Kidney epithelial cell (primary cell): ENCODE data around the gene OR1E2. TPM values are rescaled to one million over a fixed set of nuclear protein-coding genes. Genes with fewer than 3 reads are reported as not detected.

Experiments used
- DNase-seq: peaks from one replicate; pipeline ENCODE4 v3.0.0-alpha.2; 2010; ENCODE audit warnings: low read depth
- H3K27me3 ChIP-seq: 2 replicates; pipeline ENCODE4 v1.6.0; 2011; ENCODE audit warnings: low read length; ENCODE audit not compliant: control insufficient read depth, insufficient read depth
- H3K36me3 ChIP-seq: 2 replicates; pipeline ENCODE4 v1.5.1; 2011; ENCODE audit warnings: low read length; ENCODE audit not compliant: control insufficient read depth, insufficient read depth
- H3K4me3 ChIP-seq: 2 replicates; pipeline ENCODE4 v1.5.1; 2011; ENCODE audit warnings: low read depth, mild to moderate bottlenecking, control low read depth, low read length
- CTCF ChIP-seq: IDR thresholded peaks from 2 replicates; pipeline ENCODE4 v1.5.1; 2011; ENCODE audit warnings: mild to moderate bottlenecking, moderate library complexity, low read length, control low read depth, inconsistent platforms; ENCODE audit not compliant: insufficient read depth, poor library complexity, severe bottlenecking
- total RNA-seq: library from RNA; depleted of rRNA; stranded (reverse); fragments of >200 nt; gene quantifications from 2 replicates; pipeline ENCODE4 v1.2.3, GENCODE V29; 2015

OR1E2 gene
- total RNA-seq, 1 donor from 2014 or later = not detected

GRCh38 chr17:3385869-3386816, 47.5 kb downstream of the OR1E2 start, which contains the start of gene OR3A2:
Gene OR3A2, minus strand, starts transcription at chr17:3386308.
- no peak for DNase-seq

More at GRCh38 chr17:3385869-3386816, 47.5 kb downstream of the OR1E2 start, which contains the start of gene OR3A2:
- Histone ChIP-seq H3K27me3 (peaks cover 7% of the 10 kb centered on the region), H3K36me3 (no peaks in the 10 kb centered on the region), H3K4me3 (no peak within 1 kb of the TSS)
- TF ChIP-seq CTCF = no peak

Other genes with a start within 250 kb of the OR1E2 start
- not detected in 2 replicates for gene OR1A2, start 236.3 kb downstream of the OR1E2 start, total RNA-seq
- not detected in 2 replicates for gene OR1A1, start 226.2 kb downstream of the OR1E2 start, total RNA-seq
- 0.14 TPM in 1 of 2 replicates, not detected in the other for gene OR3A1, start 135.5 kb downstream of the OR1E2 start, total RNA-seq
- gene OR3A2, start 47.5 kb downstream of the OR1E2 start, total RNA-seq = 1.0 and 3.3 TPM in 2 replicates
- not detected in 2 replicates for gene OR1E1, start 35.4 kb downstream of the OR1E2 start, total RNA-seq
- gene OR3A3, start 22.5 kb downstream of the OR1E2 start, total RNA-seq = not detected in 2 replicates
- not detected in 2 replicates for gene SPATA22, start 38.0 kb upstream of the OR1E2 start, total RNA-seq
- not detected in 2 replicates for gene ASPA, start 42.2 kb upstream of the OR1E2 start, total RNA-seq
- 2.1 and 2.9 TPM in 2 replicates for gene TRPV3, start 124.0 kb upstream of the OR1E2 start, total RNA-seq
- 2.0 and 2.2 TPM in 2 replicates for gene TRPV1, start 175.6 kb upstream of the OR1E2 start, total RNA-seq
- gene SHPK, start 202.4 kb upstream of the OR1E2 start, total RNA-seq = 16.0 and 17.5 TPM in 2 replicates
- gene CTNS, start 202.9 kb upstream of the OR1E2 start, total RNA-seq = 49.4 and 55.4 TPM in 2 replicates
- gene TAX1BP3, start 234.7 kb upstream of the OR1E2 start, total RNA-seq = 398 and 497 TPM in 2 replicates
- gene EMC6, start 235.0 kb upstream of the OR1E2 start, total RNA-seq = 24.9 and 30.0 TPM in 2 replicates